SU-DHL-6 (cell line): ENCODE measurements around the gene PIP4P1.

Experiments
- H2AFZ ChIP-seq: fragments of 200-600 bp; sonication (generic); 2 replicates; pipeline ENCODE4 v1.6.1; 2014; ENCODE audit warnings: low read depth, mild to moderate bottlenecking, moderate library complexity, mixed read lengths, antibody characterized with exemption, low read length; ENCODE audit not compliant: severe bottlenecking
- H3F3A ChIP-seq: fragments of 200-600 bp; shearing (Covaris generic); 2 replicates; pipeline ENCODE4 v1.6.0; 2016; ENCODE audit warnings: antibody characterized with exemption, mild to moderate bottlenecking; ENCODE audit not compliant: insufficient read depth
- H3K27ac ChIP-seq: fragments of 200-600 bp; sonication (generic); 2 replicates; pipeline ENCODE4 v1.5.1; 2016; ENCODE audit warnings: low read depth, mild to moderate bottlenecking, low read length, moderate library complexity, mixed read lengths
- H3K27me3 ChIP-seq: fragments of 200-600 bp; sonication (generic), shearing (Covaris generic); 2 replicates; pipeline ENCODE4 v1.6.0; 2014; ENCODE audit warnings: mild to moderate bottlenecking, low read length
- H3K36me3 ChIP-seq: fragments of 200-600 bp; sonication (generic); 2 replicates; pipeline ENCODE4 v1.6.1; 2014; ENCODE audit warnings: mild to moderate bottlenecking, low read length, mixed read lengths
- H3K4me2 ChIP-seq: fragments of 300-600, 200-600 bp; shearing (Covaris generic), sonication (generic); 2 replicates; pipeline ENCODE4 v1.6.0; 2014; ENCODE audit warnings: low read length, low read depth, mild to moderate bottlenecking; ENCODE audit not compliant: poor library complexity, severe bottlenecking
- H3K4me3 ChIP-seq: fragments of 200-600 bp; sonication (generic); 2 replicates; pipeline ENCODE4 v1.5.1; 2014; ENCODE audit warnings: antibody characterized with exemption, low read length, mild to moderate bottlenecking, mixed read lengths; ENCODE audit not compliant: insufficient read depth, poor library complexity, severe bottlenecking
- H3K79me2 ChIP-seq: fragments of 200-600 bp; sonication (generic); 2 replicates; pipeline ENCODE4 v1.6.1; 2014; ENCODE audit warnings: mild to moderate bottlenecking, low read length, moderate library complexity; ENCODE audit not compliant: insufficient read depth
- H3K9ac ChIP-seq: fragments of 200-600 bp; sonication (generic); 2 replicates; pipeline ENCODE4 v1.7.0; 2014; ENCODE audit warnings: mild to moderate bottlenecking, low read length
- H3K9me2 ChIP-seq: fragments of 200-600 bp; sonication (generic); replicated peaks from 2 replicates; pipeline ENCODE4 v1.6.1; 2014; ENCODE audit warnings: low read length; ENCODE audit not compliant: insufficient read depth
- H3K9me3 ChIP-seq: fragments of 200-600 bp; sonication (generic); 2 replicates; pipeline ENCODE4 v1.6.1; 2014; ENCODE audit warnings: low read length, mixed read lengths; ENCODE audit not compliant: insufficient read depth
- H4K20me1 ChIP-seq: fragments of 200-600 bp; sonication (generic); 2 replicates; pipeline ENCODE4 v1.6.1; 2014; ENCODE audit warnings: low read depth, mild to moderate bottlenecking, antibody characterized with exemption, low read length, moderate library complexity, mixed read lengths
- CTCF ChIP-seq: fragments of 200-600 bp; sonication (generic); IDR thresholded peaks from one replicate; pipeline ENCODE4 v1.5.1; 2017; ENCODE audit warnings: antibody characterized with exemption, mild to moderate bottlenecking, low read length, moderate library complexity; ENCODE audit not compliant: insufficient read depth, poor library complexity, severe bottlenecking
- EZH2phosphoT487 ChIP-seq: fragments of 200-600 bp; sonication (generic), shearing (Covaris generic); conservative IDR thresholded peaks from 2 replicates; pipeline ENCODE4 v1.6.1; 2018; ENCODE audit warnings: mild to moderate bottlenecking, antibody characterized with exemption, low read length, moderate library complexity, mixed read lengths

Gene PIP4P1

GRCh38 chr14:20499108-20499507 is 37.9 kb upstream of the PIP4P1 start:
- Histone ChIP-seq H3K27ac (no peak overlapping the region), H3K27me3 (no peaks in the 10 kb centered on the region; the same call in 1 of the 2 replicates), H3K9me3 (no peaks in the 10 kb centered on the region), H3K9ac (no peak overlapping the region), H3K9me2 (no peaks in the 10 kb centered on the region), H2AFZ (no peak overlapping the region), H3K79me2 (no peaks in the 10 kb centered on the region), H3K4me3 (no peak overlapping the region), H3F3A (no peaks in the 10 kb centered on the region), H4K20me1 (no peaks in the 10 kb centered on the region), H3K4me2 (no peak overlapping the region), H3K36me3 (no peaks in the 10 kb centered on the region)
- no peak for TF ChIP-seq CTCF
- TF ChIP-seq EZH2phosphoT487: no peak

GRCh38 chr14:20498622-20499021 is 37.4 kb upstream of the PIP4P1 start:
- H3K4me2 ChIP-seq: no peak overlapping the region
- no peaks in the 10 kb centered on the region for H3K36me3 ChIP-seq
- no peak overlapping the region for H3K9ac ChIP-seq
- H2AFZ ChIP-seq: no peak overlapping the region
- H3K9me3 ChIP-seq: no peaks in the 10 kb centered on the region
- no peak overlapping the region for H3K27ac ChIP-seq
- no peaks in the 10 kb centered on the region; the same call in 1 of the 2 replicates for H3K27me3 ChIP-seq
- no peaks in the 10 kb centered on the region for H4K20me1 ChIP-seq
- no peaks in the 10 kb centered on the region for H3F3A ChIP-seq
- H3K9me2 ChIP-seq: no peaks in the 10 kb centered on the region
- H3K79me2 ChIP-seq: no peaks in the 10 kb centered on the region
- no peak overlapping the region for H3K4me3 ChIP-seq
- TF ChIP-seq EZH2phosphoT487 (no peak), CTCF (no peak)

DNA sequence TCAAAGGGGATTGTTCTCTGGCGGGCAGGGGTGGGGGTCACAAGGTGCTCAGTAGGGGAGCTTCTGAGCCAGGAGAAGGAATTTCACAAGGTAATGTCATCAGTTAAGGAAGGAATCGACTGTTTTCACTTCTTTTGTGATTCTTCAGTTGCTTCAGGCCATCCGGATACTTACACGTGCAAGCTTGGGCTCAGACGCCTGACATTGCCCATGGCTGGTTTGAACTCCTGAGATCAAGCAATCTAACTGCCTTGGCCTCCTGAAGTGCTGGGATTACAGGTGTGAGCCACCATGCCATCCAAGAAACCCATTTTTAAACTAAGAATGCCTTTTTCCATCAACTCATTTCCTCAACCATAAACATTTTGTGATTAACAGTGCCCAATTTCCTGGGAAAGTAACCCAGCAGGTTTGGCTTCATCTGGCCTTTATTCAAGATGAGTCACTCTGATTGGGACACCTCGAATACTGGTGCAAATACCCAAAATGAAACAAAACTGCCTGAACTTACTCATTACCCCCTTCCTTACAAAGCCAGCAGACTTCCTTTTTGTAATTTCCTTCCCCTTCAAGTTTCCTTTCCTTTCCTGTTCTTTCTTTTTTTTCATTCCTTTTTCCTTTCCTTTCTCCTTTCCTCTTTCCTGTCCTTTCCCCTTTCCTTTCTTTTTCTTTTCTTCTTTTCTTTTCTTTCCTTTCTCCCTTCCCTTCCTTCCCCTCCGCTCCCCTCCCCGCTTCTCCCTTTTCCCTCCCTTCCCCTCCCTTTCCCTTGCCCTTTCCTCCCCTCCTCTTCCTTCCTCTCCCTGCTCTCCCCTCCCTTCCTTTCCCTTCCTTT is 33.9 kb upstream of the PIP4P1 start:
- H3K9me3 ChIP-seq: no peaks in the 10 kb centered on the region
- H3K4me2 ChIP-seq: no peak overlapping the region
- no peaks in the 10 kb centered on the region for H3K36me3 ChIP-seq
- no peaks in the 10 kb centered on the region for H4K20me1 ChIP-seq
- H3K27me3 ChIP-seq: no peaks in the 10 kb centered on the region; the same call in 1 of the 2 replicates
- no peak overlapping the region for H3K27ac ChIP-seq
- no peak for TF ChIP-seq CTCF
- TF ChIP-seq EZH2phosphoT487: no peak
- H3K9me2 ChIP-seq: no peaks in the 10 kb centered on the region
- H3K9ac ChIP-seq: no peak overlapping the region
- no peak overlapping the region for H3K4me3 ChIP-seq
- no peak overlapping the region for H2AFZ ChIP-seq
- no peaks in the 10 kb centered on the region for H3F3A ChIP-seq
- no peaks in the 10 kb centered on the region for H3K79me2 ChIP-seq
